GM21423 (cell line): ENCODE measurements around the gene ACTL6A.

Experiments used
- ATAC-seq: cut with Tn5 transposase; IDR thresholded peaks from one replicate; pipeline ENCODE4 v1.9.1; 2021; ENCODE audit warnings: mild to moderate bottlenecking, moderate library complexity; ENCODE audit not compliant: unreplicated experiment

ACTL6A gene

GRCh38 chr3:179589143-179589542, 26.4 kb downstream of the ACTL6A start:
- ATAC-seq = no peak

GRCh38 chr3:179590669-179591068, 27.9 kb downstream of the ACTL6A start:
- no peak for ATAC-seq

GRCh38 chr3:179591313-179591712, 28.6 kb downstream of the ACTL6A start:
- ATAC-seq = no peak

- ATAC-seq = no peak
These were observed 36.8 kb downstream of the ACTL6A start for GRCh38 chr3:179599531-179599930.

GRCh38 chr3:179603321-179603720, 40.6 kb downstream of the ACTL6A start:
- ATAC-seq = no peak

- ATAC-seq = no peak
These were observed 41.1 kb downstream of the ACTL6A start for GRCh38 chr3:179603831-179604230.

GRCh38 chr3:179604321-179605078, 41.8 kb downstream of the ACTL6A start, which contains the start of the genes MRPL47 and NDUFB5:
Gene MRPL47 (minus strand): TSS chr3:179604638. CDS start chr3:179604624, 14 bp downstream.
Gene NDUFB5 (plus strand): TSS chr3:179604794. CDS start chr3:179604816, 22 bp downstream.
- ATAC-seq = peak; percentile 96

GRCh38 chr3:179606534-179607085, 43.9 kb downstream of the ACTL6A start:
- ATAC-seq = no peak

DNA sequence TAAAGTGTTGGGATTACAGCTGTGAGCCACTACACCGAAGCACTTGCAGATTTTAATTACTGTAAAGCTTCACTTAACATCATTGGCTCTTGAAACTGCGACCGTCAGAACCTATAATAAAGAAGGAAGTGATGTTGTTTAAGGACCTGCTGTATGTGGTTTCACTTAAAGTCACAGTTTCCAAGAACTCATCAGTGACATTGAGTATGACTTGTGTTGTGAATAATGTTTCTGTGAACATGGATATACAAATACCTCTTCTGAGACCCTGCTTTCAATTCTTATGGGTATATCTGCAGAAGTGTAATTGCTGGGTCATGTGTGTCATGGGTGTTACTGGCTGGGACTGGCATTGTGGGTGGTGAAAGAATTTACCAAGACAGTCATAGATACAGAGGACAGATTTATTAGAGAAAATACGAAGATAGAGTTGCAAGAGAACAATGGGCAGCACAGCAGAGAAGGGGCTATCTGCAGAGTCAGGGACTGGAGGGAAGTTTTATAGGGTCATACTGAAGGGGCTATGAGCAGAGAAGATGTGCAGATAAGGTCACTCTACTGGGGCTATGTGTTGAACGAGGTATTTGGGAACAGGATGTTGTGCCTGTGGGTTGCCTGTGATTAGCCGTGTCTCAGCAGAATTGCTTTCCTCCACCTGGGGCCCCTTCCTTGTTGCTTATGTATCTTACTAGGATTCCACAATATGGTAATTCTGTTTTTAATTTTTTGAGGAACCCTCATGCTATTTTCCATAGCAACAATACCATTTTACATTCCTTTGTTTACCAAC, 46.4 kb downstream of the ACTL6A start:
- peak; percentile 51 for ATAC-seq

GRCh38 chr3:179610066-179610465, 47.3 kb downstream of the ACTL6A start:
- ATAC-seq = no peak

- ATAC-seq = no peak
These were observed 51.1 kb downstream of the ACTL6A start for GRCh38 chr3:179613807-179614206.

DNA sequence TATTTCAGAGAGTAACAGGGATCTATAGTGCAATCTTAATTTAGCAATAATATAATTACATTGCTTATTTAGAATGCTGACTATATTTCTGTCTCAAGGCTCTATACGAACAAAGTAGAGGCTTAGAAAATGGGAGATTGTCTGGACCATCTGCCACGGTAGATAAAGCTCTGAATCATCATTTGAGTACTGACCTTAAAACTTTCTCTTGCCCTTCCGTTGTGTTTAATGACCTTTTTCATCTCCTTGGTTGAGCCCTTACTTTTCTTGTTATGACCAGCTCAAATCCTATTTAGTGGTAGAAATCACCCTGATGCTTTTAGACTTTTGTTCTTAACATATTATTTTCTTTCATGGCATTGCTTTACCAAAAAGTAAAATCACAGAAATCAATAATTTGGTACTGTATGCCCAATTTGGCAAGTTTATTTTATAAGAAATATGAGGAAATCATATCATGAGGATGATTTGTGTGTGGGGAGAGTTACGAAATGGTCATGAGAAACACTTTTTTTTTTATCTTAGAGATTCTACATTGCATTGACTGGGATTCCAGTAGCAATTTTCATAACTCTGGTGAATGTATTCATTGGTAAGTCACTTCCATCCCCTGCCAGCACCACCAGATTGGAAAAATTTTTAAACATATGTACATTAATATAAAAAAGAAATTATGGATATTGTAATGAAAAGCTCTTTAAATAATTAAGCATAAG, 52.9 kb downstream of the ACTL6A start:
- no peak for ATAC-seq

- no peak for ATAC-seq
These were observed 59.3 kb downstream of the ACTL6A start for GRCh38 chr3:179622023-179622422.

- no peak for ATAC-seq
These were observed 61.7 kb downstream of the ACTL6A start for GRCh38 chr3:179624451-179624850.

- no peak for ATAC-seq
These were observed 68.2 kb downstream of the ACTL6A start for GRCh38 chr3:179630753-179631451.
